ENCODE data around the gene POU2F2. TPM values are rescaled to one million over a fixed set of nuclear protein-coding genes. Genes with fewer than 3 reads are reported as not detected.

POU2F2 gene
- total RNA-seq, 2 experiments from 2014 or later, result 33.5 to 59.5 TPM

GRCh38 chr19:42062381-42062780 is 69.9 kb downstream of the POU2F2 start:
- TF ChIP-seq EZH2phosphoT487 (IDR thresholded peaks at IDR 0.05; ENCODE audit: borderline replicate concordance, low read depth, low read length) (no peak), CTCF (conservative IDR thresholded peaks at IDR 0.05; ENCODE audit: low read length) (no peak)
- H3K4me3 ChIP-seq (ENCODE audit: low read depth, low read length, poor library complexity, severe bottlenecking), result no peak overlapping the region
- H3K27ac ChIP-seq (ENCODE audit: low read depth, low read length, poor library complexity, severe bottlenecking), result no peak overlapping the region
- ChIA-PET CTCF (ENCODE audit: unreplicated experiment) (no interaction called here), POLR2A (no interaction called here)
- no peaks in the 10 kb centered on the region for H3K9me2 ChIP-seq (ENCODE audit: insufficient read depth, low read length)
- no peaks in the 10 kb centered on the region for H4K20me1 ChIP-seq (ENCODE audit: insufficient read depth, low read length)
- no peak overlapping the region for H3K4me2 ChIP-seq (ENCODE audit: low read length)
- no peaks in the 10 kb centered on the region for H3K4me1 ChIP-seq (ENCODE audit: insufficient read depth, low read length, poor library complexity, severe bottlenecking)
- intact Hi-C loops (cut with micrococcal nuclease; ENCODE audit: unreplicated experiment), result no loop called here
- H3K36me3 ChIP-seq (ENCODE audit: insufficient read depth, low read length), result no peaks in the 10 kb centered on the region
- H3K9me3 ChIP-seq (ENCODE audit: low read length), result no peaks in the 10 kb centered on the region
- BruUV-seq (replicated peaks), result no TSS peak
- H3K79me2 ChIP-seq (ENCODE audit: insufficient read depth, low read depth, low read length), result no peaks in the 10 kb centered on the region
- no peak for DNase-seq (ENCODE audit: low spot score)
- H2AFZ ChIP-seq (ENCODE audit: low read length), result no peak overlapping the region

DNA sequence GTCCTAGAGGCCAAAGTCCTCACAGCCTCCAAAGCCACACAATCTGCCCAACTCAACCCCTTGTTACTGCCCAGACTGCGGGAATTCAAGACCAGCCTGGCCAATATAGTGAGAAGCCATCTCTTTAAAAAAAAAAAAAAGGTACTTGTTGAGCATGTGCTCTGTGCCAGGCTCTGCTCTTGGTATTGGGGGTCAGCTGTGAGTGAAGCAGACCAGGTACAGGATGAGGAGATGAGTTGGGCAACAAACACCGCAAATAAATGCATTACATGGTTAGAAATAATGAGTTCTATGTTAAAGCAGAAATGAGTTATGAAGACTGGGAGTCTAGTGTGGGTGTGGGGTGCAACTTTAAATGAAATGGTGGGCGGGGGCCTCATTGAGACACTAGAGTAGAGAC is 72.1 kb downstream of the POU2F2 start:
- Histone ChIP-seq H3K4me2 (ENCODE audit: low read length) (no peak overlapping the region), H3K9me3 (ENCODE audit: low read length) (no peaks in the 10 kb centered on the region), H3K9me2 (ENCODE audit: insufficient read depth, low read length) (no peaks in the 10 kb centered on the region), H3K4me1 (ENCODE audit: insufficient read depth, low read length, poor library complexity, severe bottlenecking) (no peaks in the 10 kb centered on the region), H4K20me1 (ENCODE audit: insufficient read depth, low read length) (no peaks in the 10 kb centered on the region), H3K36me3 (ENCODE audit: insufficient read depth, low read length) (no peaks in the 10 kb centered on the region), H3K79me2 (ENCODE audit: insufficient read depth, low read depth, low read length) (no peaks in the 10 kb centered on the region), H2AFZ (ENCODE audit: low read length) (no peak overlapping the region), H3K4me3 (ENCODE audit: low read depth, low read length, poor library complexity, severe bottlenecking) (no peak overlapping the region), H3K27ac (ENCODE audit: low read depth, low read length, poor library complexity, severe bottlenecking) (no peak overlapping the region)
- ChIA-PET CTCF (ENCODE audit: unreplicated experiment) (no interaction called here), POLR2A (interaction anchor here (0.7 kb wide), 1 partner anchor 412 kb away, joined by 3 read pairs; no protein-coding TSS in a partner anchor)
- BruUV-seq (replicated peaks), result no TSS peak
- intact Hi-C loops (cut with micrococcal nuclease; ENCODE audit: unreplicated experiment), result no loop called here
- no peak for TF ChIP-seq EZH2phosphoT487 (IDR thresholded peaks at IDR 0.05; ENCODE audit: borderline replicate concordance, low read depth, low read length)
- TF ChIP-seq CTCF (conservative IDR thresholded peaks at IDR 0.05; ENCODE audit: low read length), result no peak
- DNase-seq (ENCODE audit: low spot score), result no peak

- Histone ChIP-seq H3K4me1 (ENCODE audit: insufficient read depth, low read length, poor library complexity, severe bottlenecking) (no peaks in the 10 kb centered on the region), H3K79me2 (ENCODE audit: insufficient read depth, low read depth, low read length) (no peaks in the 10 kb centered on the region), H2AFZ (ENCODE audit: low read length) (no peak overlapping the region), H3K4me2 (ENCODE audit: low read length) (no peak overlapping the region), H3K27ac (ENCODE audit: low read depth, low read length, poor library complexity, severe bottlenecking) (no peak overlapping the region), H4K20me1 (ENCODE audit: insufficient read depth, low read length) (no peaks in the 10 kb centered on the region), H3K9me2 (ENCODE audit: insufficient read depth, low read length) (no peaks in the 10 kb centered on the region), H3K4me3 (ENCODE audit: low read depth, low read length, poor library complexity, severe bottlenecking) (no peak overlapping the region), H3K36me3 (ENCODE audit: insufficient read depth, low read length) (no peaks in the 10 kb centered on the region), H3K9me3 (ENCODE audit: low read length) (no peaks in the 10 kb centered on the region)
- no peak for TF ChIP-seq EZH2phosphoT487 (IDR thresholded peaks at IDR 0.05; ENCODE audit: borderline replicate concordance, low read depth, low read length)
- no TSS peak for BruUV-seq (replicated peaks)
- intact Hi-C loops (cut with micrococcal nuclease; ENCODE audit: unreplicated experiment), result no loop called here
- ChIA-PET CTCF (ENCODE audit: unreplicated experiment) (no interaction called here), POLR2A (interaction anchor here (0.6 kb wide), 1 partner anchor 10 kb away, joined by 4 read pairs; no protein-coding TSS in a partner anchor)
- DNase-seq (ENCODE audit: low spot score), result no peak
These were observed 73.0 kb downstream of the POU2F2 start for GRCh38 chr19:42059196-42059595.

All from OCI-LY7 (cell line).